ENCODE results near the gene ENTPD1. TPM values are rescaled to one million over a fixed set of nuclear protein-coding genes. Genes with fewer than 3 reads are reported as not detected.

The ENTPD1 gene
- total RNA-seq, 1 donor from 2014 or later = 0.95 TPM

GRCh38 chr10:95820363-95820762, 64.4 kb downstream of the ENTPD1 start:
- Mint-ChIP-seq H3K36me3 (ENCODE audit: low read depth, unreplicated experiment) (no peaks in the 10 kb centered on the region), H3K27ac (ENCODE audit: unreplicated experiment) (no peak overlapping the region), H3K4me3 (ENCODE audit: unreplicated experiment) (no peak overlapping the region), H3K27me3 (ENCODE audit: low read depth, unreplicated experiment) (no peaks in the 10 kb centered on the region), H3K4me1 (ENCODE audit: low read depth, unreplicated experiment) (peaks cover 17% of the 10 kb centered on the region), H3K9me3 (ENCODE audit: unreplicated experiment) (no peaks in the 10 kb centered on the region)
- Histone ChIP-seq H3K27me3 (ENCODE audit: insufficient read depth, low read length) (peaks cover 4% of the 10 kb centered on the region), H3K79me2 (ENCODE audit: insufficient read depth, low read length) (no peaks in the 10 kb centered on the region), H3K4me1 (ENCODE audit: insufficient read depth, low read length) (peaks cover 7% of the 10 kb centered on the region), H3K36me3 (ENCODE audit: insufficient read depth, low read length) (no peaks in the 10 kb centered on the region), H4K20me1 (ENCODE audit: insufficient read depth, low read length) (no peaks in the 10 kb centered on the region), H2AFZ (ENCODE audit: low read depth, low read length) (no peak overlapping the region), H3K9me3 (ENCODE audit: insufficient read depth, low read depth, low read length) (no peaks in the 10 kb centered on the region), H3K4me3 (ENCODE audit: insufficient read depth, low read depth, low read length) (no peak overlapping the region), H3K9ac (ENCODE audit: low read length) (no peak overlapping the region), H3K4me2 (ENCODE audit: low read length) (no peak overlapping the region), H3K27ac (ENCODE audit: low read depth, low read length) (no peak overlapping the region)
- FAIRE-seq (no peak), DNase-seq (ENCODE audit: low read depth) (no peak)
- TF ChIP-seq CTCF (IDR thresholded peaks at IDR 0.05; ENCODE audit: insufficient read depth, low read depth, low read length) (no peak), EZH2 (IDR thresholded peaks at IDR 0.05; ENCODE audit: insufficient read depth, low read length) (no peak)

- H3K27ac ChIP-seq (ENCODE audit: low read depth, low read length) = no peak overlapping the region
- H3K4me3 ChIP-seq (ENCODE audit: insufficient read depth, low read depth, low read length) = no peak overlapping the region
- no peaks in the 10 kb centered on the region for H3K36me3 ChIP-seq (ENCODE audit: insufficient read depth, low read length)
- H3K36me3 Mint-ChIP-seq (ENCODE audit: low read depth, unreplicated experiment) = no peaks in the 10 kb centered on the region
- H3K27ac Mint-ChIP-seq (ENCODE audit: unreplicated experiment) = no peak overlapping the region
- no peak for FAIRE-seq
- H3K27me3 ChIP-seq (ENCODE audit: insufficient read depth, low read length) = peaks cover 4% of the 10 kb centered on the region
- H3K9me3 Mint-ChIP-seq (ENCODE audit: unreplicated experiment) = no peaks in the 10 kb centered on the region
- TF ChIP-seq CTCF (IDR thresholded peaks at IDR 0.05; ENCODE audit: insufficient read depth, low read depth, low read length) = no peak
- TF ChIP-seq EZH2 (IDR thresholded peaks at IDR 0.05; ENCODE audit: insufficient read depth, low read length) = no peak
- DNase-seq (ENCODE audit: low read depth) = no peak
- H4K20me1 ChIP-seq (ENCODE audit: insufficient read depth, low read length) = no peaks in the 10 kb centered on the region
- no peak overlapping the region for H2AFZ ChIP-seq (ENCODE audit: low read depth, low read length)
- H3K4me1 ChIP-seq (ENCODE audit: insufficient read depth, low read length) = peaks cover 7% of the 10 kb centered on the region
- no peak overlapping the region for H3K9ac ChIP-seq (ENCODE audit: low read length)
- H3K79me2 ChIP-seq (ENCODE audit: insufficient read depth, low read length) = no peaks in the 10 kb centered on the region
- H3K27me3 Mint-ChIP-seq (ENCODE audit: low read depth, unreplicated experiment) = no peaks in the 10 kb centered on the region
- no peaks in the 10 kb centered on the region for H3K9me3 ChIP-seq (ENCODE audit: insufficient read depth, low read depth, low read length)
- H3K4me2 ChIP-seq (ENCODE audit: low read length) = no peak overlapping the region
- no peak overlapping the region for H3K4me3 Mint-ChIP-seq (ENCODE audit: unreplicated experiment)
- H3K4me1 Mint-ChIP-seq (ENCODE audit: low read depth, unreplicated experiment) = peaks cover 17% of the 10 kb centered on the region
Measured at GRCh38 chr10:95821720-95822119, 65.8 kb downstream of the ENTPD1 start.

GRCh38 chr10:95830044-95830443, 74.1 kb downstream of the ENTPD1 start:
- no peak overlapping the region for H3K4me2 ChIP-seq (ENCODE audit: low read length)
- FAIRE-seq = no peak
- Mint-ChIP-seq H3K9me3 (ENCODE audit: unreplicated experiment) (peaks cover 1% of the 10 kb centered on the region), H3K4me3 (ENCODE audit: unreplicated experiment) (no peak overlapping the region), H3K27ac (ENCODE audit: unreplicated experiment) (no peak overlapping the region), H3K36me3 (ENCODE audit: low read depth, unreplicated experiment) (no peaks in the 10 kb centered on the region), H3K4me1 (ENCODE audit: low read depth, unreplicated experiment) (no peaks in the 10 kb centered on the region), H3K27me3 (ENCODE audit: low read depth, unreplicated experiment) (peaks cover 6% of the 10 kb centered on the region)
- no peak overlapping the region for H3K4me3 ChIP-seq (ENCODE audit: insufficient read depth, low read depth, low read length)
- H3K27me3 ChIP-seq (ENCODE audit: insufficient read depth, low read length) = no peaks in the 10 kb centered on the region
- no peak overlapping the region for H3K9ac ChIP-seq (ENCODE audit: low read length)
- H3K27ac ChIP-seq (ENCODE audit: low read depth, low read length) = no peak overlapping the region
- no peaks in the 10 kb centered on the region for H3K4me1 ChIP-seq (ENCODE audit: insufficient read depth, low read length)
- no peak for DNase-seq (ENCODE audit: low read depth)
- no peaks in the 10 kb centered on the region for H3K9me3 ChIP-seq (ENCODE audit: insufficient read depth, low read depth, low read length)
- H4K20me1 ChIP-seq (ENCODE audit: insufficient read depth, low read length) = no peaks in the 10 kb centered on the region
- H3K36me3 ChIP-seq (ENCODE audit: insufficient read depth, low read length) = no peaks in the 10 kb centered on the region
- TF ChIP-seq CTCF (IDR thresholded peaks at IDR 0.05; ENCODE audit: insufficient read depth, low read depth, low read length) = no peak
- no peak for TF ChIP-seq EZH2 (IDR thresholded peaks at IDR 0.05; ENCODE audit: insufficient read depth, low read length)
- H3K79me2 ChIP-seq (ENCODE audit: insufficient read depth, low read length) = no peaks in the 10 kb centered on the region
- H2AFZ ChIP-seq (ENCODE audit: low read depth, low read length) = no peak overlapping the region
